HG03354 (cell line): ENCODE results near the gene FER1L5.

ENCODE experiments used
- ATAC-seq: cut with Tn5 transposase; IDR thresholded peaks from one replicate; pipeline ENCODE4 v1.9.1; 2021; ENCODE audit warnings: mild to moderate bottlenecking; ENCODE audit not compliant: unreplicated experiment, poor library complexity, severe bottlenecking

The FER1L5 gene

GRCh38 chr2:96693286-96694200 is 51.0 kb downstream of the FER1L5 start:
- ATAC-seq = no peak

GRCh38 chr2:96694279-96694678 is 51.7 kb downstream of the FER1L5 start:
- ATAC-seq = no peak

- no peak for ATAC-seq
Measured at GRCh38 chr2:96694816-96695455, 52.4 kb downstream of the FER1L5 start.

- ATAC-seq = no peak
Measured at GRCh38 chr2:96695602-96696001, 53.0 kb downstream of the FER1L5 start.

GRCh38 chr2:96697476-96697875 is 54.9 kb downstream of the FER1L5 start:
- no peak for ATAC-seq

- no peak for ATAC-seq
Measured at GRCh38 chr2:96698221-96698861, 55.8 kb downstream of the FER1L5 start.

- ATAC-seq = no peak
Measured at GRCh38 chr2:96699021-96699420, 56.5 kb downstream of the FER1L5 start.

GRCh38 chr2:96699621-96700020 is 57.1 kb downstream of the FER1L5 start:
- no peak for ATAC-seq

- ATAC-seq = no peak
Measured at GRCh38 chr2:96700086-96700485, 57.5 kb downstream of the FER1L5 start.

GRCh38 chr2:96701636-96702035 is 59.1 kb downstream of the FER1L5 start:
- ATAC-seq = no peak

- ATAC-seq = no peak
Measured at GRCh38 chr2:96702098-96702785, 59.7 kb downstream of the FER1L5 start.

GRCh38 chr2:96703021-96703751 is 60.6 kb downstream of the FER1L5 start:
- ATAC-seq = no peak

GRCh38 chr2:96710985-96711384 is 68.4 kb downstream of the FER1L5 start:
- no peak for ATAC-seq

- no peak for ATAC-seq
Measured at GRCh38 chr2:96715658-96716057, 73.1 kb downstream of the FER1L5 start.

GRCh38 chr2:96716388-96716787 is 73.8 kb downstream of the FER1L5 start:
- ATAC-seq = no peak

GRCh38 chr2:96726131-96726530 is 83.6 kb downstream of the FER1L5 start:
- ATAC-seq = no peak

GRCh38 chr2:96727431-96727830 is 84.9 kb downstream of the FER1L5 start:
- ATAC-seq = no peak

- no peak for ATAC-seq
Measured at GRCh38 chr2:96729748-96730147, 87.2 kb downstream of the FER1L5 start.

- no peak for ATAC-seq
Measured at GRCh38 chr2:96730212-96730611, 87.6 kb downstream of the FER1L5 start.
